HCT116 (cell line): ENCODE data around the gene CUX1. TPM values are rescaled to one million over a fixed set of nuclear protein-coding genes. Genes with fewer than 3 reads are reported as not detected.

ENCODE experiments used
- ATAC-seq: fragments of 200-7000 bp; cut with Tn5 transposase; 2 replicates; pipeline ENCODE4 v1.9.1; 2020; ENCODE audit warnings: mild to moderate bottlenecking, moderate library complexity
- BruUV-seq: library from RNA; stranded (reverse); fragments of 400-500 nt; replicated peaks from 2 replicates; lab custom pipeline; 2021; lab: Mats Ljungman, UMichigan
- CTCF ChIA-PET: fragments of 300-600 bp; sonication (Branson Sonifier 250); formaldehyde crosslinking; loops from one replicate; lab custom pipeline; 2021; ENCODE audit warnings: antibody characterized with exemption; lab: Charles Lee
- POLR2A ChIA-PET: fragments of 300-600, 350-600 bp; sonication (Branson Sonifier 250); formaldehyde crosslinking; loops from one replicate; lab custom pipeline; 2021; ENCODE audit warnings: antibody characterized with exemption; lab: Charles Lee
- RAD21 ChIA-PET, 2 experiments: fragments of 300-600 bp; sonication (Branson Sonifier 250); formaldehyde crosslinking; loops; one replicate each; lab custom pipeline; 2023; ENCODE audit warnings: low total read pairs in 2 of 2; ENCODE audit not compliant: uncharacterized antibody in 2 of 2, unreplicated experiment in 2 of 2, low non-redundant PET in 1 of 2; lab: Charles Lee
- DNase-seq: peaks from one replicate; pipeline ENCODE4 v3.0.0-alpha.2; 2010; ENCODE audit warnings: low read depth, low spot score
- H2AFZ ChIP-seq: fragments of 200-600 bp; shearing (Covaris generic), sonication (generic); 2 replicates; pipeline ENCODE4 v1.6.1; 2017; ENCODE audit warnings: low read depth, mixed run types, mixed read lengths, antibody characterized with exemption, low read length; ENCODE audit not compliant: poor library complexity, severe bottlenecking
- H3K27ac ChIP-seq: 2 replicates; pipeline ENCODE4 v1.5.1; 2012; ENCODE audit warnings: low read depth, low read length
- H3K27me3 ChIP-seq: fragments of 200-600 bp; sonication (generic); 2 replicates; pipeline ENCODE4 v1.6.1; 2016; ENCODE audit warnings: mixed run types, low read length, mixed read lengths; ENCODE audit not compliant: insufficient read depth
- H3K36me3 ChIP-seq, 2 experiments: fragments of 200-500 bp in 1 of 2; fragments of 200-600 bp in 1 of 2; sonication (Bioruptor generic) in 1 of 2; sonication (generic) in 1 of 2; 2 replicates each; pipeline versions ENCODE4 v1.5.1 to v1.6.1; 2014 to 2016; ENCODE audit warnings: low read length in 2 of 2, inconsistent platforms in 1 of 2, mixed read lengths in 1 of 2, mixed run types in 1 of 2; ENCODE audit not compliant: insufficient read depth in 2 of 2, control insufficient read depth in 1 of 2
- H3K4me1 ChIP-seq, 2 experiments: fragments of 200-600 bp in 1 of 2; sonication (generic) in 1 of 2; 2 replicates each; pipeline versions ENCODE4 v1.5.1 to v1.6.1; 2012 to 2017; ENCODE audit warnings: low read length in 2 of 2, inconsistent platforms in 1 of 2, mild to moderate bottlenecking in 1 of 2, mixed read lengths in 1 of 2, mixed run types in 1 of 2, moderate library complexity in 1 of 2; ENCODE audit not compliant: insufficient read depth in 2 of 2, control insufficient read depth in 1 of 2
- H3K4me2 ChIP-seq: fragments of 200-600 bp; sonication (generic); 2 replicates; pipeline ENCODE4 v1.6.1; 2017; ENCODE audit warnings: mixed run types, low read length, mixed read lengths
- H3K4me3 ChIP-seq, 2 experiments: fragments of 200-600 bp in 1 of 2; sonication (generic) in 1 of 2; replicated peaks in 1 of 2; 2 replicates each; pipeline ENCODE4 v1.5.1; 2011 to 2016; ENCODE audit warnings: low read length in 2 of 2, control low read depth in 1 of 2, low read depth in 1 of 2, mild to moderate bottlenecking in 1 of 2, mixed read lengths in 1 of 2, mixed run types in 1 of 2
- H3K79me2 ChIP-seq: fragments of 200-600 bp; sonication (generic); 2 replicates; pipeline ENCODE4 v1.6.1; 2017; ENCODE audit warnings: mild to moderate bottlenecking, mixed run types, low read length, moderate library complexity, mixed read lengths; ENCODE audit not compliant: insufficient read depth
- H3K9ac ChIP-seq: fragments of 200-600 bp; sonication (generic); 2 replicates; pipeline ENCODE4 v1.6.1; 2016; ENCODE audit warnings: low read length, mixed read lengths
- H3K9me2 ChIP-seq: fragments of 200-600 bp; sonication (generic), shearing (Covaris generic); 2 replicates; pipeline ENCODE4 v1.6.1; 2017; ENCODE audit warnings: mixed run types, mild to moderate bottlenecking, moderate library complexity; ENCODE audit not compliant: insufficient read depth
- H3K9me3 ChIP-seq, 2 experiments: fragments of 200-500 bp in 1 of 2; fragments of 200-600 bp in 1 of 2; sonication (Bioruptor generic) in 1 of 2; sonication (generic) in 1 of 2; 2 replicates each; pipeline ENCODE4 v1.6.1; 2014 to 2017; ENCODE audit warnings: low read length in 2 of 2, mixed read lengths in 2 of 2, inconsistent platforms in 1 of 2, low read depth in 1 of 2, mild to moderate bottlenecking in 1 of 2, mixed run types in 1 of 2, moderate library complexity in 1 of 2; ENCODE audit not compliant: control insufficient read depth in 1 of 2, insufficient read depth in 1 of 2
- H4K20me1 ChIP-seq: fragments of 200-600 bp; sonication (generic), shearing (Covaris generic); 2 replicates; pipeline ENCODE4 v1.6.1; 2017; ENCODE audit warnings: mixed run types, mild to moderate bottlenecking, moderate library complexity; ENCODE audit not compliant: insufficient read depth
- CBX3 ChIP-seq: IDR thresholded peaks from 2 replicates; pipeline ENCODE4 v1.6.1; 2012; ENCODE audit warnings: low read depth
- EZH2 ChIP-seq: fragments of 200-600 bp; sonication (generic); IDR thresholded peaks from 2 replicates; pipeline ENCODE4 v1.6.1; 2017; ENCODE audit warnings: antibody characterized with exemption, mixed run types
- EZH2phosphoT487 ChIP-seq: fragments of 200-600 bp; IDR thresholded peaks from 2 replicates; pipeline ENCODE4 v1.6.1; 2018; ENCODE audit warnings: antibody characterized with exemption, borderline replicate concordance
- FOSL1 ChIP-seq: IDR thresholded peaks from 2 replicates; pipeline ENCODE4 v1.6.1; 2012; ENCODE audit warnings: low read depth
- JUND ChIP-seq: IDR thresholded peaks from 2 replicates; pipeline ENCODE4 v1.6.1; 2012
- POLR2A ChIP-seq: IDR thresholded peaks from 2 replicates; pipeline ENCODE4 v1.7.0; 2011; ENCODE audit warnings: borderline replicate concordance; ENCODE audit not compliant: insufficient read depth, insufficient read length; ENCODE audit errors: extremely low read depth
- POLR2AphosphoS5 ChIP-seq: IDR thresholded peaks from 2 replicates; pipeline ENCODE4 v1.6.1; 2011; ENCODE audit warnings: mild to moderate bottlenecking, low read depth, low read length, moderate library complexity
- RAD21 ChIP-seq: IDR thresholded peaks from 2 replicates; pipeline ENCODE4 v1.6.1; 2012; ENCODE audit warnings: low read depth, mild to moderate bottlenecking
- SP1 ChIP-seq: IDR thresholded peaks from 2 replicates; pipeline ENCODE4 v1.6.1; 2012; ENCODE audit warnings: low read depth
- SRF ChIP-seq: IDR thresholded peaks from 2 replicates; pipeline ENCODE4 v1.6.1; 2012; ENCODE audit warnings: low read depth
- TCF7L2 ChIP-seq: IDR thresholded peaks from 2 replicates; pipeline ENCODE4 v1.7.0; 2011; ENCODE audit warnings: borderline replicate concordance, inconsistent platforms; ENCODE audit not compliant: insufficient read depth, insufficient read length; ENCODE audit errors: extremely low read depth
- YY1 ChIP-seq: IDR thresholded peaks from 2 replicates; pipeline ENCODE4 v1.6.1; 2011; ENCODE audit warnings: low read length, low read depth, moderate library complexity, mild to moderate bottlenecking; ENCODE audit not compliant: insufficient replicate concordance; ENCODE audit errors: extremely low read depth
- ZNF274 ChIP-seq: fragments of 200-500 bp; sonication (Bioruptor generic); IDR thresholded peaks from 2 replicates; pipeline ENCODE4 v1.6.1; 2014; ENCODE audit warnings: mild to moderate bottlenecking, low read depth, low read length, inconsistent platforms
- intact Hi-C: fragments of 100-400 bp; cut with micrococcal nuclease; formaldehyde crosslinking; loops from 2 replicates; pipeline ENCODE4 v1.10.0; 2022
- total RNA-seq: library from RNA; stranded (reverse); gene quantifications from one replicate; pipeline ENCODE4 v1.2.1, GENCODE V29; 2021; ENCODE audit not compliant: unreplicated experiment
- TF ChIP-seq, protein P1 (sequence below): IDR thresholded peaks from 2 replicates; pipeline ENCODE4 v1.6.1; 2012; ENCODE audit warnings: low read depth
- TF ChIP-seq, protein P2 (sequence below): IDR thresholded peaks from 2 replicates; pipeline ENCODE4 v1.6.1; 2012
- TF ChIP-seq, protein P3 (sequence below): IDR thresholded peaks from 2 replicates; pipeline ENCODE4 v1.6.1; 2012
- TF ChIP-seq, protein P4 (sequence below), 3 experiments: fragments of 200-600 bp in 1 of 3; sonication (generic) in 1 of 3; IDR thresholded peaks in 2 of 3; conservative IDR thresholded peaks in 1 of 3; 2 replicates each; pipeline ENCODE4 v1.5.1; 2012 to 2017; ENCODE audit warnings: low read depth in 2 of 3, low read length in 2 of 3, antibody characterized with exemption in 1 of 3, borderline replicate concordance in 1 of 3, control low read depth in 1 of 3, mild to moderate bottlenecking in 1 of 3, mixed read lengths in 1 of 3, mixed run types in 1 of 3, moderate library complexity in 1 of 3; ENCODE audit not compliant: insufficient read depth in 1 of 3

The CUX1 gene
- total RNA-seq, 1 experiment from 2014 or later: 68.9 TPM

DNA sequence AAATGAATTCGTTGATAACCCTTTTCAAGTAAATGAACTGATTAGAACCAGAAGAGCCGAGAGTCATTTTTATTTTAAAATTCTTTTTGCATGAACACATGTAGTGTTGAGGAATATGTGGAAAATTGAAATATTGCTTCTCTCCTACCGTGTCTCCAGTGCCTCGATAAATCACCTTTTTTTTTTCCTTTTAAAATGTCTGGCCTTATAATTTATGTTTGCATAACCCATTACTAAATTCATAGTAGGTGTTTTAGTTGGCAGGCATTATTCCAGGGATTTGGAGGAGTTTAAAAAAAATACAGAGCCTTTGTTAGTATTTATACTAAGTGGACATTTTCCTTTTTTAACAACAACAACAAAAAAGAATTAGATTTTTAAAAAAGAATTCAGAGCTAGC lies 115.6 kb downstream of the CUX1 start:
- CTCF ChIA-PET: no interaction called here
- POLR2A ChIA-PET: no interaction called here
- no peak for TF ChIP-seq SP1
- TF ChIP-seq POLR2AphosphoS5: no peak
- TF ChIP-seq, protein P1, sequence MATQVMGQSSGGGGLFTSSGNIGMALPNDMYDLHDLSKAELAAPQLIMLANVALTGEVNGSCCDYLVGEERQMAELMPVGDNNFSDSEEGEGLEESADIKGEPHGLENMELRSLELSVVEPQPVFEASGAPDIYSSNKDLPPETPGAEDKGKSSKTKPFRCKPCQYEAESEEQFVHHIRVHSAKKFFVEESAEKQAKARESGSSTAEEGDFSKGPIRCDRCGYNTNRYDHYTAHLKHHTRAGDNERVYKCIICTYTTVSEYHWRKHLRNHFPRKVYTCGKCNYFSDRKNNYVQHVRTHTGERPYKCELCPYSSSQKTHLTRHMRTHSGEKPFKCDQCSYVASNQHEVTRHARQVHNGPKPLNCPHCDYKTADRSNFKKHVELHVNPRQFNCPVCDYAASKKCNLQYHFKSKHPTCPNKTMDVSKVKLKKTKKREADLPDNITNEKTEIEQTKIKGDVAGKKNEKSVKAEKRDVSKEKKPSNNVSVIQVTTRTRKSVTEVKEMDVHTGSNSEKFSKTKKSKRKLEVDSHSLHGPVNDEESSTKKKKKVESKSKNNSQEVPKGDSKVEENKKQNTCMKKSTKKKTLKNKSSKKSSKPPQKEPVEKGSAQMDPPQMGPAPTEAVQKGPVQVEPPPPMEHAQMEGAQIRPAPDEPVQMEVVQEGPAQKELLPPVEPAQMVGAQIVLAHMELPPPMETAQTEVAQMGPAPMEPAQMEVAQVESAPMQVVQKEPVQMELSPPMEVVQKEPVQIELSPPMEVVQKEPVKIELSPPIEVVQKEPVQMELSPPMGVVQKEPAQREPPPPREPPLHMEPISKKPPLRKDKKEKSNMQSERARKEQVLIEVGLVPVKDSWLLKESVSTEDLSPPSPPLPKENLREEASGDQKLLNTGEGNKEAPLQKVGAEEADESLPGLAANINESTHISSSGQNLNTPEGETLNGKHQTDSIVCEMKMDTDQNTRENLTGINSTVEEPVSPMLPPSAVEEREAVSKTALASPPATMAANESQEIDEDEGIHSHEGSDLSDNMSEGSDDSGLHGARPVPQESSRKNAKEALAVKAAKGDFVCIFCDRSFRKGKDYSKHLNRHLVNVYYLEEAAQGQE: no peak
- TF ChIP-seq JUND: no peak
- no peak for TF ChIP-seq SRF
- TF ChIP-seq, protein P2, sequence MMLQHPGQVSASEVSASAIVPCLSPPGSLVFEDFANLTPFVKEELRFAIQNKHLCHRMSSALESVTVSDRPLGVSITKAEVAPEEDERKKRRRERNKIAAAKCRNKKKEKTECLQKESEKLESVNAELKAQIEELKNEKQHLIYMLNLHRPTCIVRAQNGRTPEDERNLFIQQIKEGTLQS: no peak
- TF ChIP-seq EZH2: no peak
- TF ChIP-seq EZH2phosphoT487: no peak
- TF ChIP-seq RAD21: no peak
- TF ChIP-seq CBX3: no peak
- no peak for TF ChIP-seq TCF7L2
- no peak for TF ChIP-seq ZNF274
- TF ChIP-seq, protein P3, sequence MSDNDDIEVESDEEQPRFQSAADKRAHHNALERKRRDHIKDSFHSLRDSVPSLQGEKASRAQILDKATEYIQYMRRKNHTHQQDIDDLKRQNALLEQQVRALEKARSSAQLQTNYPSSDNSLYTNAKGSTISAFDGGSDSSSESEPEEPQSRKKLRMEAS: no peak
- TF ChIP-seq, protein P4, sequence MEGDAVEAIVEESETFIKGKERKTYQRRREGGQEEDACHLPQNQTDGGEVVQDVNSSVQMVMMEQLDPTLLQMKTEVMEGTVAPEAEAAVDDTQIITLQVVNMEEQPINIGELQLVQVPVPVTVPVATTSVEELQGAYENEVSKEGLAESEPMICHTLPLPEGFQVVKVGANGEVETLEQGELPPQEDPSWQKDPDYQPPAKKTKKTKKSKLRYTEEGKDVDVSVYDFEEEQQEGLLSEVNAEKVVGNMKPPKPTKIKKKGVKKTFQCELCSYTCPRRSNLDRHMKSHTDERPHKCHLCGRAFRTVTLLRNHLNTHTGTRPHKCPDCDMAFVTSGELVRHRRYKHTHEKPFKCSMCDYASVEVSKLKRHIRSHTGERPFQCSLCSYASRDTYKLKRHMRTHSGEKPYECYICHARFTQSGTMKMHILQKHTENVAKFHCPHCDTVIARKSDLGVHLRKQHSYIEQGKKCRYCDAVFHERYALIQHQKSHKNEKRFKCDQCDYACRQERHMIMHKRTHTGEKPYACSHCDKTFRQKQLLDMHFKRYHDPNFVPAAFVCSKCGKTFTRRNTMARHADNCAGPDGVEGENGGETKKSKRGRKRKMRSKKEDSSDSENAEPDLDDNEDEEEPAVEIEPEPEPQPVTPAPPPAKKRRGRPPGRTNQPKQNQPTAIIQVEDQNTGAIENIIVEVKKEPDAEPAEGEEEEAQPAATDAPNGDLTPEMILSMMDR (IDR thresholded peaks at IDR 0.05 in 2 of 3, conservative IDR thresholded peaks at IDR 0.05 in 1 of 3; ENCODE audit: borderline replicate concordance in 1 of 3, insufficient read depth in 1 of 3, low read depth in 2 of 3, low read length in 2 of 3): no peak
- no peak for TF ChIP-seq FOSL1
- no peak for TF ChIP-seq POLR2A
- no peak for TF ChIP-seq YY1
- TF ChIP-seq, all 23 proteins: peak for 0
- RAD21 ChIA-PET: no interaction called here
- ATAC-seq (no peak), DNase-seq (no peak)
- Histone ChIP-seq H2AFZ (no peak overlapping the region), H3K27me3 (no peaks in the 10 kb centered on the region), H3K9me3 (no peaks in the 10 kb centered on the region), H3K4me3 (no peak overlapping the region), H3K4me2 (no peak overlapping the region), H3K36me3 (no peaks in the 10 kb centered on the region), H4K20me1 (no peaks in the 10 kb centered on the region), H3K27ac (no peak overlapping the region), H3K9ac (no peak overlapping the region), H3K79me2 (peaks cover 53% of the 10 kb centered on the region), H3K4me1 (peaks cover 14 to 41% of the 10 kb centered on the region in 2 experiments), H3K9me2 (no peaks in the 10 kb centered on the region)
- BruUV-seq: no TSS peak
- intact Hi-C loops: no loop called here
